Adipocyte (in vitro differentiated cells): Measurements from ENCODE around the gene KCNK5.
A peak's percentile ranks its signal among the peaks of the same experiment; 100 is the strongest.

Experiments
- DNase-seq: peaks from one replicate; pipeline ENCODE4 v3.0.0-alpha.2; 2015; ENCODE audit warnings: low read depth
- H3K27me3 ChIP-seq: replicated peaks from 2 replicates; pipeline ENCODE4 v1.7.0; 2013; ENCODE audit warnings: mild to moderate bottlenecking, low read length, moderate library complexity; ENCODE audit not compliant: control insufficient read depth, insufficient read depth
- H3K36me3 ChIP-seq: 2 replicates; pipeline ENCODE4 v1.7.0; 2013; ENCODE audit warnings: low read length, mild to moderate bottlenecking, moderate library complexity; ENCODE audit not compliant: control insufficient read depth, insufficient read depth, severe bottlenecking
- H3K4me1 ChIP-seq: 2 replicates; pipeline ENCODE4 v1.7.0; 2013; ENCODE audit warnings: mild to moderate bottlenecking, low read length, moderate library complexity; ENCODE audit not compliant: control insufficient read depth, insufficient read depth
- H3K4me3 ChIP-seq: 2 replicates; pipeline ENCODE4 v1.7.0; 2013; ENCODE audit warnings: mild to moderate bottlenecking, low read length, moderate library complexity
- H3K9ac ChIP-seq: 2 replicates; pipeline ENCODE4 v1.7.0; 2013; ENCODE audit warnings: mild to moderate bottlenecking, low read length, moderate library complexity
- H3K9me3 ChIP-seq: 2 replicates; pipeline ENCODE4 v1.7.0; 2013; ENCODE audit warnings: mild to moderate bottlenecking, low read length, moderate library complexity; ENCODE audit not compliant: control insufficient read depth

Gene KCNK5

DNA sequence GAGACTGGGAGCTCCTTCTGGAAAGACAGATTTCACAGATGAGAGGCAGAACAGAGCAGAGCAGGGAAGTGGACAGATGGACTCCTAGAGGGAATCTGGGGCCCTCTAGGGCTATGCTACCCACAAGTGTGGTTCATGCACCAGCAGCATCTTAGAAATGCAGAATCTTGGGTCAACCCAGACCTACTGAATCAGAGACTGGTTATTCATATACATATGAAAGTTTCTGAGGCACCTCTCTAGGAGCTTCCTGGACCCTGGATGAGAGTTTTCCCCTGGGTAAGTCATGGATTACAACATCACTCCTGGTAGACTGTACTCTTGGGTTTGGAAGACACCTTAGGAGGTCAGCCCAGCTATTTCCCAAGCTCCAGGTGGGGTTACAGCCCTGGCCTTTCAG is 58.9 kb downstream of the KCNK5 start:
- Histone ChIP-seq H3K36me3 (no peaks in the 10 kb centered on the region), H3K4me3 (no peak overlapping the region), H3K27me3 (peaks cover 27% of the 10 kb centered on the region), H3K9me3 (peaks cover 12% of the 10 kb centered on the region), H3K9ac (no peak overlapping the region), H3K4me1 (no peaks in the 10 kb centered on the region)
- DNase-seq = no peak

DNA sequence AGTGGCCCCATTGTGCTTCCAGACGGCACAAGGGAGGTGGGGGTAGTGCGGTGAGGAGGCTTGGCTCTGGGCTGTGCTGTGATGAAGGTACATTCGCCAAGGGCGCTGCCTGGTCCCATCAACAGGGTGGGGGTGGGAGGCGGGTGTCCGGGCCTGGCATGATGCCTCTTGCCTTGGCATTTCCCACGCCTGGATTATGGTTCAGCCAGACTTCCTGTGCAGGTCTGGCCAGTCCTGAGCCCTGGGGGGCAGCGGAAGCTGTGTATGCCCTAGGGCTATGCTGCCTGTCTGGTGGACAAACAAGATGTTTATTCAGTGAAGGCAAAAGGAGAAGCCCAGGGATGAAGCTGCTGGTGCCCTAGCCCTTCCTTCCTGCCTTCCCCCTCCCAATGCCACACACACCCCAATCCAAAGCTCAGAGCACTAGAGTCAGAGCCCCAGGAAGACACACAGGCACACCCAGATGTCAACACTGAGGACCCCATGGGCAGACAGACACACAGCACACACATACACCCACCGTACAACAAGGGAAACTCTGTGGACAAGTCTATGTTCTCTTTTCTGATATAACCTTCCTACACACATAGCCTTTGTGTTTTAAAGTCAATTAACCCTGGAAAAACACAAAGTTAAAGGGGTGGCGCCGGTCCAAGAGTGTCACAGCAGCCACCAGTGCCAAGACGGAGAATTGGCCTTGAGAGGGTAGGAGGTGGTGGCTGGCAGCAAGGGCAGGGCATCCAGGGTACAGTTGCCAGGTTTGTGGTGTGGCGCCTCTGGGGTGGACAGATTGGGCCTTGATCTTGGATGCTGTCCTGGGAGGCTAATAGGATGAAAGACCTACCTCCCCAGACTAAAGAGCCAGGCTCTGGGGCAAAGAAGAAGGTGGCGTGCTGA is 59.6 kb downstream of the KCNK5 start:
- H3K4me1 ChIP-seq = no peaks in the 10 kb centered on the region
- H3K9me3 ChIP-seq = peaks cover 12% of the 10 kb centered on the region
- H3K27me3 ChIP-seq = peaks cover 27% of the 10 kb centered on the region
- no peak for DNase-seq
- no peak overlapping the region for H3K9ac ChIP-seq
- no peak overlapping the region for H3K4me3 ChIP-seq
- H3K36me3 ChIP-seq = no peaks in the 10 kb centered on the region

GRCh38 chr6:39167866-39168625 is 61.2 kb downstream of the KCNK5 start:
- H3K27me3 ChIP-seq = peaks cover 27% of the 10 kb centered on the region
- H3K4me1 ChIP-seq = no peaks in the 10 kb centered on the region
- H3K36me3 ChIP-seq = no peaks in the 10 kb centered on the region
- no peak overlapping the region for H3K4me3 ChIP-seq
- no peak overlapping the region for H3K9ac ChIP-seq
- H3K9me3 ChIP-seq = peaks cover 12% of the 10 kb centered on the region
- no peak for DNase-seq

DNA sequence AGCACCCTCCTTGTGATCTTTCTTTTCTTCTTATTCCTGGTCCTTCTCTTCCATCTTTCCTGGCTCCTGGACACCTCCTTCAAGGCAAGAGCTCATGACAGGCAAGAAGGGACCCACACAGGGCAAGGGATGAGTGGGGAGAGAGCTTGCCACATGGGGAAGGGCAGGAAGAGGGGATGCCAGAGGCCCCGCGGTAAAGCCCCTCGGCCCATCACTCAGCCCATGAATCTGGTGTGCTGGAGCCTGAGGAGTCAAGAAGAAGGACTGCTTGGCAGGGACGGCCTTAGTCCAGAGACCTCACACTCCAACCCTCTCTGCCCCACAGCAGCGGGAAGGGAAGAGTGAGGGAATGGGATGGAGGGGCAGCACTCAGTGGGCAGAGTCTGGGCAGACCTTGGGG is 62.0 kb downstream of the KCNK5 start:
- Histone ChIP-seq H3K9me3 (peaks cover 12% of the 10 kb centered on the region), H3K4me1 (no peaks in the 10 kb centered on the region), H3K36me3 (no peaks in the 10 kb centered on the region), H3K9ac (no peak overlapping the region), H3K27me3 (peaks cover 27% of the 10 kb centered on the region), H3K4me3 (no peak overlapping the region)
- DNase-seq = no peak

DNA sequence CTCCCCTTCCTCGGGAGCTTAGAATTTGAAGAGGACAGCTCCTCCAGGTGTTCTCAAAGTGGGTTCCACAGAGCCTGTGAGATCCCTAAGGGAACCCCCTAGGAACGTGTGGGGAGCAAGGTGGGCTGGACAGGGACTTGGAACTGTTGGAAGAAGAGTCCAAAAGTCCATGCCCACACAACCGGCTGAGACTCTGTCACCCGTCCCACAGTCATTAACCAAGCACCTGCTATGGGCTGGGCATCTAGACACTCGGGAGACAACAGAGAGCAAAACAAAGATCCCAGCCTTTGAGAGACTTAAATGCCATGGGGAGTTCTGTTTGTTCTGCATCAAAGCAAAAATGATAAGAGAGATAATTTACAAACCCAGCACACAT is 62.4 kb downstream of the KCNK5 start:
- Histone ChIP-seq H3K4me1 (no peaks in the 10 kb centered on the region), H3K4me3 (no peak overlapping the region), H3K9me3 (peaks cover 9% of the 10 kb centered on the region), H3K36me3 (no peaks in the 10 kb centered on the region), H3K9ac (no peak overlapping the region), H3K27me3 (peaks cover 27% of the 10 kb centered on the region)
- DNase-seq = no peak

- DNase-seq = peak; percentile 72
- Histone ChIP-seq H3K9me3 (peaks cover 3% of the 10 kb centered on the region), H3K27me3 (peaks cover 27% of the 10 kb centered on the region), H3K36me3 (no peaks in the 10 kb centered on the region), H3K4me3 (no peak overlapping the region), H3K9ac (no peak overlapping the region), H3K4me1 (no peaks in the 10 kb centered on the region)
These were observed 62.9 kb downstream of the KCNK5 start for GRCh38 chr6:39166189-39166911.

DNA sequence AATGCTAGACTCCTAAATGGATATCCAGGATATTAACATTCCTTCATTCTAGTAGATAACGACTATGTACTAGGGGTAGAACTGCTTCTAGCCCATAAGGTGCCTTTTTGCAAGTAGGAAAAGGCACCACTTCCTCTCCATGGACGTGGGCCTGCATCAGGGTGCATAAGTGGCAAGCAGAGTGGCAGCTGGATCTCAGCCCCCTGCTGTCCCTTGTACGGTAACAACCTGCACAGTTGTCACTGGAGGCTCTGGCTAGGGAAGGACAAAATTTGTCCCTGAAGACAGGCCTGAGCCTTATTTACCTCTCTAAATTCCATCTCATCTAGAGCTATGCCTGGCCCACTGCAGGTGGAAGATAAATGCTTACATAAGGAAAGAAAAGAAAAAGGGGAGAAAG is 71.8 kb downstream of the KCNK5 start:
- Histone ChIP-seq H3K36me3 (no peaks in the 10 kb centered on the region), H3K9me3 (no peaks in the 10 kb centered on the region), H3K27me3 (peaks cover 5% of the 10 kb centered on the region), H3K4me1 (no peaks in the 10 kb centered on the region), H3K4me3 (no peak overlapping the region), H3K9ac (no peak overlapping the region)
- DNase-seq = no peak

GRCh38 chr6:39156801-39157200 is 72.5 kb downstream of the KCNK5 start:
- Histone ChIP-seq H3K4me3 (no peak overlapping the region), H3K4me1 (no peaks in the 10 kb centered on the region), H3K27me3 (peaks cover 11% of the 10 kb centered on the region), H3K36me3 (no peaks in the 10 kb centered on the region), H3K9ac (no peak overlapping the region), H3K9me3 (no peaks in the 10 kb centered on the region)
- no peak for DNase-seq

DNA sequence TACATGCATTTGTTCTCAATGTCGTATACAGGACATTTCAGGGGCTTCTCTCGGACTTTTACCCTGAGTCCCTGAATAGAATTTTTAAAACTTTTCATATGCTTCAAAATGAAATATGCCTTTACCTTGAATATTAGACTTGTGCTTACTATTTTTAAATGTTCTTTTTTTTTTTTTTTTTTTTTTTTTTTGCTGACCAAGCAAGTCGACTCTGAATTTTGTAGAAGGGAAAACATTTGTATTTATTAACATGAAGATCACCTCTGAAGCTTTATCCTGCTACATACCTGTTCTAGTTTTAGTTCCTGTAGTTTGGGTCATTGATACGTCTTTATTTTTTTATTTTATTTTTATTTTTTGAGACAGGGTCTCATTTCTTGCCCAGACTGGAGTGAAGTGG is 74.6 kb downstream of the KCNK5 start:
- Histone ChIP-seq H3K4me3 (no peak overlapping the region), H3K9me3 (no peaks in the 10 kb centered on the region), H3K27me3 (peaks cover 22% of the 10 kb centered on the region), H3K4me1 (no peaks in the 10 kb centered on the region), H3K9ac (no peak overlapping the region), H3K36me3 (no peaks in the 10 kb centered on the region)
- DNase-seq = no peak

GRCh38 chr6:39153766-39154397 is 75.4 kb downstream of the KCNK5 start:
- Histone ChIP-seq H3K9ac (no peak overlapping the region), H3K9me3 (no peaks in the 10 kb centered on the region), H3K27me3 (peaks cover 28% of the 10 kb centered on the region), H3K4me3 (no peak overlapping the region), H3K36me3 (no peaks in the 10 kb centered on the region), H3K4me1 (no peaks in the 10 kb centered on the region)
- no peak for DNase-seq

GRCh38 chr6:39152262-39152661 is 77.0 kb downstream of the KCNK5 start:
- Histone ChIP-seq H3K36me3 (no peaks in the 10 kb centered on the region), H3K9me3 (no peaks in the 10 kb centered on the region), H3K4me3 (no peak overlapping the region), H3K4me1 (no peaks in the 10 kb centered on the region), H3K9ac (no peak overlapping the region), H3K27me3 (peaks cover 38% of the 10 kb centered on the region)
- no peak for DNase-seq
